HG03095 (cell line): ENCODE data around the gene SEL1L3.

Experiments
- ATAC-seq: cut with Tn5 transposase; IDR thresholded peaks from one replicate; pipeline ENCODE4 v1.9.1; 2021; ENCODE audit warnings: moderate library complexity; ENCODE audit not compliant: unreplicated experiment

SEL1L3 gene

GRCh38 chr4:25821267-25821666 is 41.5 kb downstream of the SEL1L3 start:
- no peak for ATAC-seq

- ATAC-seq: no peak
These were observed 43.9 kb downstream of the SEL1L3 start for GRCh38 chr4:25818876-25819275.

GRCh38 chr4:25818371-25818871 is 44.4 kb downstream of the SEL1L3 start:
- no peak for ATAC-seq

GRCh38 chr4:25817059-25817681 is 45.6 kb downstream of the SEL1L3 start:
- no peak for ATAC-seq

- no peak for ATAC-seq
These were observed 46.2 kb downstream of the SEL1L3 start for GRCh38 chr4:25816591-25817058.

GRCh38 chr4:25815586-25815985 is 47.2 kb downstream of the SEL1L3 start:
- ATAC-seq: no peak

- ATAC-seq: no peak
These were observed 48.3 kb downstream of the SEL1L3 start for GRCh38 chr4:25814301-25815136.

GRCh38 chr4:25813448-25814106 is 49.2 kb downstream of the SEL1L3 start:
- no peak for ATAC-seq

GRCh38 chr4:25811841-25812240 is 50.9 kb downstream of the SEL1L3 start:
- ATAC-seq: no peak

- no peak for ATAC-seq
These were observed 51.5 kb downstream of the SEL1L3 start for GRCh38 chr4:25811374-25811690.

GRCh38 chr4:25810461-25811373 is 52.1 kb downstream of the SEL1L3 start:
- no peak for ATAC-seq

- no peak for ATAC-seq
These were observed 52.8 kb downstream of the SEL1L3 start for GRCh38 chr4:25809996-25810395.

- ATAC-seq: no peak
These were observed 55.6 kb downstream of the SEL1L3 start for GRCh38 chr4:25807102-25807728.

GRCh38 chr4:25805255-25805860 is 57.4 kb downstream of the SEL1L3 start:
- ATAC-seq: no peak

- ATAC-seq: no peak
These were observed 59.0 kb downstream of the SEL1L3 start for GRCh38 chr4:25803720-25804225.

- ATAC-seq: no peak
These were observed 61.2 kb downstream of the SEL1L3 start for GRCh38 chr4:25801594-25801993.

GRCh38 chr4:25800245-25800644 is 62.5 kb downstream of the SEL1L3 start:
- no peak for ATAC-seq

- ATAC-seq: no peak
These were observed 63.3 kb downstream of the SEL1L3 start for GRCh38 chr4:25799522-25799921.

GRCh38 chr4:25797136-25797535 is 65.7 kb downstream of the SEL1L3 start:
- ATAC-seq: no peak
